ENCODE data around the gene FBL.
"Not testable (repeated sequence)": the region's sequence is repeated elsewhere in the genome, so short reads cannot be mapped to it uniquely, and the experiment has no call there.

The FBL gene

DNA sequence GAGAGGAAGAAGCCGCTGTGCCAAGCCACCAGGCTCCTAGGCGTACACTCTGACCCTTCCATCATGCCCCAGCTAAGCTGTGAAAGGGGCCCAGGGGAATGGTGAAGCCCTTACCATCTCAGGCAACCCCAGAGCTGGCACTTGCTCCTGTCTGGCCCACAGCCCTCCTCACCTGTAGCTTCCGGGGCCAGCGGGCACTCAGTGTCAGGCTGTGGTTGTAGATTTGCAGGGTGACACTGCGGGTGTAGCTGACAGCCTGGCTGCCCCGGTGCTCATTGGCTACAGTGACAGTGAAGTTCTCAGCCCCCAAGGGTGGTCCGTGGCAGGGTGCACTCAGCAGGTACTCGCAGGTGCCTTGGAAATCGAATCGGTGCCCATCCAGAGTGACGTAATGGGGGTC lies 30.3 kb upstream of the FBL start:
- not testable (repeated sequence) for DNase-seq (ENCODE audit: low read depth in 2 of 2)

DNA sequence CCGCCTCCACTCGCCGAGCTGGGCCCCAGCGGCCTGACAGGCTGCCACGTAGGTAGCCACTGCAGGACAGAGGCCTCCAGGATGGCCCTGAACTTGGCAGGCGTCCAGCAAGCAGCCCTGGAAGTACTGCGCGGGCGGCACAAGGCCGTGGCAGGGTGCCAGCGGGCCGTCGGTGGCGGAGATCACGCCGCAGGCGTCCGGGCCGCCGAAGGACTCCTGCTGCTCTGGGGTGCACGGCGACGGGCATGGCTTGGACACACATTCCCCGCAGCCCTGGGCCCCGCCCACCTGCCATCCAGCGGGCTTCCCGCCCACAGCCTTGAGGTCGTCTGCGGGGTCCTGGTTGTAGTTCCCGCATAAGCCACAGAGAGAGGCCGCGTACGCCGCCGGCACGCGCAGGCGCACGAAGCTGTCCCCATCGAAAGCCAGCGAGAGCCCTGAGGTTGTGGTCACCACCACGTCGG lies 29.3 kb upstream of the FBL start:
- not testable (repeated sequence) for DNase-seq (ENCODE audit: low read depth in 2 of 2)

DNA sequence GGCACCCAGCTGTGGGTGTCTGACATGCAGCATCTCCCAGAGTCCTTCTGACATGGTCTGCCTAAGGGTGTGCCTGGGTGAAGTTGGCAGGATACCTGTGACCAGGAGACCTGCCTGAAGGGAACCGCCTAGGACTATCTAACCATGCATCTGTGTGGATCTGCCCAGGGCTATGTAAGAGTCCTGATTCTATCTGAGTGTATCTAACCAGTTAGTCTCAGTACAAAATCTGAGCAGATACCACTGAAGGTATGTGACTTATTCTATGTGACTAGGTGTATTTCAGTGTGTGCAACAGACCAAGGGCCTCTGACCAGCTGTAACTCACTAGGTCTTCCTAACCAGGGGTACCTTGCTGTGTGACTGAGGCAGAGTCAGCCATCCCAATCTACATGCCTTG lies 28.2 kb upstream of the FBL start:
- DNase-seq (ENCODE audit: low read depth in 2 of 2): no peak

DNA sequence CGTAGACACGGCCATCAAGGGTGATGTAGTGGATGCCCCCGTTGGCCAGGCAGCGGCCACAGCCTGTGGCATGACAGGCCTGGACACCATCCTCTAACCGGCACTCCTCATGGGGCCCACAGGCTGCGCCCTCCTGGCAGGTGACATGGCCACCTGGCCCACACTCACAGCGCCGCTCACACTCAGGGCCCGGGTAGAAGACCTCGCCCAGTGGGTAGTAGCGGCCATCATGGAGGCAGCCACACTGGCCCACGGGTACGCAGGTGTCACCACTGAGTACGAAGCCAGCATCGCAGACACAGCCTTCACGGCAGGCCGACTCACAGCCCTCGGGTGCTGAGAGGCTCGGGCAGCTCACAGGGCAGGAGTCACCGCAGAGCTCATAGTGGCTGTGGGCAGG lies 27.2 kb upstream of the FBL start:
- no peak for DNase-seq (ENCODE audit: low read depth in 2 of 2)

DNA sequence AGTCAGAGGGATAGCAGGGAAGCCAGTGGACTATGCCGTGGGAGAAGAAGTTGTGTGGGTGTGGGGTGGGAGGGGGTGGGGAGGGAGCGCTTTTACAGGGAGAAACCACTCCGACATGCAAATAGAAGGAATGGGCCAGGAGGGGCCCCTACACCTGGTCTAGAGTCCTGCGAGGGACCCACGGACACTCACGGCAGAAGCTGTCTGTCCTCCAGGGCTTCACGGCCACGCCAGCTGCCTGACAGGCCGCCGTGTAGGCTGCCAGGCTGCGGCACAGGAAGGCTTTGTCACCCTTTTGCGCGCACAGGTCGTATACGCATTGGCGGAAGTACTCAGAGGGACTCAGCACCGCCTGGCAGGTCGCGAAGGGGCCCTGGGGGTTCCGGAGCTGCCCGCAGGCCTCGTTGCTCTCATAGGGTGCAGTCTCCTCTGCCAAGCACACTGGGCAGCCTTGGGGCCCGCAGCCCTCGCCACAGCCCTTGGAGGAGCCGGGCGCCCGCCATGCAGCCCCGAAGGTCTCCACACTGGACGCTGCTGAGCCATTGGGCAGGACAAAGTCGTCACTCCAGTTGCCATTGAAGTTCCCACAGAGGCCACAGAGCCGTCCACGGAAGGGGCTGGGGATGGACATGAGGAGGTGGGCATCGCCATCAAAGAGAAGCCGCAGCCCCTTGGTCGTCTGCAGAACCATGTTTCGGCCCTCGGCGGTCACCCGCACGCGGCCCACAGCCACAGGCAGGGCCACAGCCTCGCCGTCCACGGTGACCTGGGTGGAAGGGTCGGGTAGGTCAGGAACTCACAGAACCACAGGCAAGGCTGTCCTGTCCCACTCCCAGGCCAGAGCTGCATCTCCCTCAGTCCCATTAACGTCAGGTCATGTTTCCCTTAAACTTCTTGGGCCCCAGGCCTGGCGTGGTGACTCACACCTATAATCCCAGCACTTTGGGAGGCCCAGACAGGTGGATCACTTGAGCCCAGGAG lies 26.0 kb upstream of the FBL start:
- no peak for DNase-seq (ENCODE audit: low read depth in 2 of 2)

DNA sequence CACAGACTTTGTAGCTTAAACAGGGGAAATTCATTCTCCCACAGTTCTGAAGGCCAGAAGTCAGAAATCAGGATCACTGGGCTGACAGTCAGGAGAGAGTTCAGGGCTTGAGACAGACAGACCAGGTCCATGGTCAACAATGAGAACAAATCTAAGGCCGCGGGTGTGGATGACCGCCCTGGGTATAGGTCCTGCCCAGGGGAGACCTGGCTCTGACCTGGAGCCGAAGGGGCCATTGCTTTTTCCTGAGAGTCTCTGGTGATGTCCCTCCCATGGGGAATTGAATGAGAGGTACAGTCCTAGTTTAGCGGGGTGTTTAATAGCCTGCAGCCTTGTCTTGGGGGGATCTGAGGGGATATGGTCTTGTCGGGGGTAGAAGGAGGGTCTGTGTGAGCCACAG lies 25.2 kb upstream of the FBL start:
- no peak for DNase-seq (ENCODE audit: low read depth in 2 of 2)

DNA sequence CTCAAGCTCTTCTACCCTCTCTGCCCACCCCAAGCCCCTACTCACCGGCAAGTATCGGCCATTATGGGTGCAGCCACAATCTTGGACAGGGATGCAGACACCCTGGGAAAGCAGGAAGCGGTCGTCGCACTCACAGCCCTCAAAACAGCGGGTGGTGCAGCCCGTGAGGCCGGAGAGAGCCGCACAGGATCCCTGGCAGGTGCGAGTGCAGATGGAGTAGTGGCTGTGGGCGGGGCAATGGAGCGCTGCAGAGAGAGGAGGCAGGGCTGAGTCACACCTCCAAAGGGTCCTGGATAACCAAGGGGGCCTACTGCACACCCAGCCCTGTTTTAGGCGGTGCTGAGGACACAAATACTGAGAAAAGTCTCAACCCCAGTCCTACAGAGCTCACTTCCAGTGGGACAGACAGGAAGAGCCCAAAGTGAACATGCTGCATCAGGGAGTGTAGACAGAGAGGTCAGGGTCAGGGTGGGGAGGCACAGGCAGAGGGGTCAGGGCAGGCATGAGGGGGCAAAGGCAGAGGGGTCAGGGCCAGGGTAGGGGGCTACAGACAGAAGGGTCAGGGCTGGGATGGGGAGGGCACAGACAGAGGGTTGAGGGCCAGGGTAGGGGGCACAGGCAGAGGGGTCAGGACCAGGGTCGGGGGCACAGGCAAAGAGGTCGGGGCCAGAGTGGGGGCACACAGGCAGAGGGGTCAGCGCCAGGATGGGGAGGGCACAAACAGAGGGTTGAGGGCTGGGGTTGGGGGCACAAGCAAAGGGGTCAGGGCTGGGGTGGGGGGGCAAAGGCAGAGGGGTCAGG lies 24.2 kb upstream of the FBL start:
- no peak for DNase-seq (ENCODE audit: low read depth in 2 of 2)

DNA sequence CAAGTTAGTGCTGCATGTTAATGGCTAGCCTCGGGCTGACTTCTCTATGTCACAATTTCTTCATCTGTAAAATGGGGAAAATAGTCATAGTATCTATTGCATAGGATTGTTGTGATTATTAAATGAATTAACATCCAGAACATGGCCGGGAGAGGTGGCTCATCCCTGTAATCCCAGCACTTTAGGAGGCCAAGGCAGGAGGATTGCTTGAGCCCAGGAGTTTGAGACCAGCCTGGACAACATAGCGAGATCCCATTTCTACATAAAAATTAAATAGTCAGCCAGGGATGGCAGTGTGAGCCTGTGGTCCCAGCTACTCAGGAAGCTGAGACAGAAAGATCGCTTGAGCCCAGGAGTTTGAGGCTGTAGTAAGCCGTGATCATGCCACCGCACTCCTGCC lies 21.8 kb upstream of the FBL start:
- no peak for DNase-seq (ENCODE audit: low read depth in 2 of 2)

DNA sequence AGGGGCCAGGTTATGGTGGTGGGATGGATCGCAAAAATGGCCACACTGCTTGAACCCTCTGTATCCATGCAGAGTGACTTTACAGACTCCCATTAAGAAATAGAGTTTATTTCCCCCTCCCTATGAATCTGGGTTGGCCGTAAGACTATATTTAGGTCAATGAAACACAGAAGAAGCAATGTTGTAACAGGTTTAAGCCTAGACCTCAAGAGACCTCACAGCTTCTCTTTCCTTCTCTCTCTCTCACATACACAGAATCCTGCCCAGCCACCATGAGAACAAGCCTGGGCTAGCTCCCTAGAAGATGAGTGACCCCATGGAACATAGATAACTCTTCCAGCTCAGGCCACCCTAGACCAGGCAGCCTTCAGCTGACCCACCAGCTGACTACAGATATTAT lies 21.0 kb upstream of the FBL start:
- no peak for DNase-seq (ENCODE audit: low read depth in 2 of 2)

DNA sequence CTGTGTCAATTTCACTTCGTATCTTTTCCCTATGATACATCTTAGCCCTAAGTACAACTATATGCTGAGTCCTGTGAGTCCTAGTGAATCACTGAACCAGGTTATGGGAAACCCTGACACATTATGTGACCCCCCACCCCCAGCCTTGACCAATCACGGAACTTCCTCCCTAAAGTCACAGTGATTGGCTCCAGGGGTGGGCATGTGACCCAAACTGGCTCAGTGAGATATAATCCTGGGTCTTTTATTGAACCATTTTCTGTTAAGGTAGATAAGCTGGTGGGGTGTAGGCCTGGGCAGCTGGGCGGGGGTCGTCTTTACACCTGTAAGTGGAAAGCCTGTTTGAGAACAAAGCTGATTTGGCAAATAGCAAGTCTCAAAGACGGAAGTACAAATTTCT lies 19.8 kb upstream of the FBL start:
- DNase-seq (ENCODE audit: low read depth in 2 of 2): no peak

DNA sequence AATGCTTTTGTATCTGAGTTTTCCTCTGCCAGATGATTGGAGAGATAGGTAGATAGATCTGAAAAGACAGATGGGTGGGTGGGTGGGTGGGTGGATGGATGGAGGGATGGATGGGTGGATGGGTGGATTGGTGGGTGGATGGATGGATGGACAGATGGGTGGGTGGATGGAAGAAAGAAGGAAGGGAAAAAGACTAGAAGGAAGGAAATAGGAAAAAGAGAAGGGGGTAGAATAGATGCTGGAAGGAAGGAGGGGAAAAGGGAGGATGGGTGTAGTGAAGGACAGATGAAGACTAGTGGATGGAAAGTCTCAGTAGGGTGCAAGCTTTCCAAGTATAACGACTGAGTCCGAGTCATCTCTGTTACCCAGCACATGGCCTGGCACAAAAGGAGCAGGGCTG lies 19.0 kb upstream of the FBL start:
- no peak for DNase-seq (ENCODE audit: low read depth in 2 of 2)

DNA sequence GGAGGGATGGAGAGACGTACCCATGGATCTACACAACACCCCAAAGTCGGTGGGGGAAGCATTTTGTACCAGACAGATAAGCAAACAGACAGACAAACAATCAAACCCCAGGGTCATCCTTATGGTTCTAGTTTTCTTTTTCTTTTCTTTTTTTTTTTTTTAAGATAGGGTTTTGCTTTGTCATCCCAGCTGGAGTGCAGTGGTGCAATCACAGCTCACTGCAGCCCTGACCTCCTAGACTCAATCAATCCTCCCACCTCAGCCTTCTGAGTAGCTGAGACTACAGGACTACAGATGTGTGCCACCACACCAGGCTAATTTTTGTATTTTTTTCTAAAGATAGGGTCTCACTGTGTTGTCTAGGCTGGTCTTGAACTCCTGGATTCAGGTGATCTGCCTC lies 17.9 kb upstream of the FBL start:
- no peak for DNase-seq (ENCODE audit: low read depth in 2 of 2)

DNA sequence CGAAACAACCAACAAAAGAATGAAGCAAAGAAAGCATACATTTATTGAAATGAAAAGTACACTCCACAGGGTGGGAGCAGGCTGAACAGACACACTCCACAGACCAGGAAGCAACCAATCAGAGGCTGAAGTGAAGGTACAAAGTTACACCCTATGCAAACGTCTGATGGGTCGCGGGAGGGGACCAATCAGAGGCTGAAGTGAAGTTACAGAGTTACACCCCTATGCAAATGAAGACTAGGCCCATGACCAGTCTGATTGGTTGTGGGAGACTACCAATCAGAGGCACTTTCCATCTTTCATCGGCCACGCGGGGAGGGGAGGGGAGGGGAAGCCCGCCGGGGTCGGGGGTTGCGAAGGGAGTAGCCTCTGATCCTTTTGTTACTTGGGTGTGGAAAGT lies 12.4 kb upstream of the FBL start:
- no peak for DNase-seq (ENCODE audit: low read depth in 2 of 2)

DNA sequence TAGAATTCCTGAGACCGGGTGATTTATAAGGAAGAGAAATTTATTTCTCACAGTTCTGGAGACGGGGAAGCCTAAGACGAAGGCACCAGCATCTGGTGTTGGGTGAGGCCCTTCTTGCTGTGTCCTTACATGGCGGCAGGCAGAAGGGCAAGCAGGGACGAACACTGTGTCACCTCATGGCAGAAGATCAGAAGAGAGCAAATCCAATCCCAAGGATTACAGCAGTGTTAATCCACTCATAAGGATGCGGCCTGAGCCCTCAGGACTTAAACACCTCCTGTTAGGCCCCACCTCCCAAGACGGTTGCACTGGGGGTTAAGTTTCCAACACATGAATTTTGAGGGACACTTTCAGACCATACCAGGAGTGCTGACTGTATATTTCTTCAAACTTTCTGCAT lies 6.7 kb upstream of the FBL start:
- no peak for DNase-seq (ENCODE audit: low read depth in 2 of 2)

DNA sequence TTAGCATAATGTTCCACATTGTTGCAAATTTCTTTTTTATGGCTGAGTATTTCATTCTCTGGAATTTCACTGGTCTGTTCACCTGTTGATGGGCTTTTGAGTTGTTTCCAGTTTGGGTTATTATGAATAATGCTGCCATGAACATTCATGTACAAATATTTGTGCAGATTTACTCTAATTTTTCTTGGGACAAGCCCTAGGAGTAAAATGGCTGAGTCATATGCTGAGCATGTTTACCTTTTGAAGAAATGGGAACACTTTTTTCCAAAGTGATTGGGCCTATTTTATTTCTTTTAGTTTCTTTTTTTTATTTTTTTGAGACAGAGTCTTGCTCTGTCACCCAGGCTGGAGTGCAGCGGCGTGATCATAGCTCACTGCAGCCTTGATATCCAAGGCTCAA lies 4.7 kb upstream of the FBL start:
- DNase-seq (ENCODE audit: low read depth in 2 of 2): no peak

DNA sequence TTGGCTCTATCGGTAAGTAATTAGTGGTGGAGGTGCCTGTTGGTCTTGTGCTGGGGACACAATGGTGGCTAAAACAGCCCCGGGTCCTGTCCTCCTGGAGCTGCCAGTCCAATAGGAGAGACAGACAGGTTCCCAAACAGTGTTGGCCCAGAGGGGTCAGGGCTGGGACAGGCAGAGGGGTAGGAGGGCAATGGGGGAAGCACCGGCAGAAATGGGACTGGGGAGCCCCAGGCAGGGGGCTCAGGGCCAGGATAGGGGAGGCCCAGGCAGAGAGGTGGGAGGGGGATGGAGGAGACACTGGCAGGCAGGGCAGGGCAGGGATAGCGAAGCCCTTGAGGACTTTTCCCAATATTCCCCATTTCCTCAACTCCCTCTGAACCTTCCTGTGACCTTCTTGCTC lies 2.2 kb upstream of the FBL start:
- no peak for DNase-seq (ENCODE audit: low read depth in 2 of 2)

DNA sequence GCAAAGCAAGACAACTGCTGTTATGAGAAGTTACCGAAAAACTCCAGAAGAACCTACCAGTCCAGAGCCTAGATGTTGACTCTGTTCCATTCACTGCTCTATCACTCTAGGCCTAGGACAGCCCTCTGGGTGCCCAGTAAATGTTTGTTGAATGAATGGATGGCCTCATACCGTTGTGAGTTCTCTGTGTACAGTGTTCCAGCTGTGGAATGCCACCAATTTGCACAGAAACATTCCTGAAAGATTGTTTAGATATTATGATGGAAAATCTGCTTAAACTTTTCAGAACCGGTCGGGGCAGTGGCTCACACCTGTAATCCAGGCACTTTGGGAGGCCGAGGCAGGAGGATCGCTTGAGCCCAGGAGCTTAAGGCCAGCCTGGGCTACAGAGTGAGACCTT lies 1.3 kb upstream of the FBL start:
- no peak for DNase-seq (ENCODE audit: low read depth in 2 of 2)

DNA sequence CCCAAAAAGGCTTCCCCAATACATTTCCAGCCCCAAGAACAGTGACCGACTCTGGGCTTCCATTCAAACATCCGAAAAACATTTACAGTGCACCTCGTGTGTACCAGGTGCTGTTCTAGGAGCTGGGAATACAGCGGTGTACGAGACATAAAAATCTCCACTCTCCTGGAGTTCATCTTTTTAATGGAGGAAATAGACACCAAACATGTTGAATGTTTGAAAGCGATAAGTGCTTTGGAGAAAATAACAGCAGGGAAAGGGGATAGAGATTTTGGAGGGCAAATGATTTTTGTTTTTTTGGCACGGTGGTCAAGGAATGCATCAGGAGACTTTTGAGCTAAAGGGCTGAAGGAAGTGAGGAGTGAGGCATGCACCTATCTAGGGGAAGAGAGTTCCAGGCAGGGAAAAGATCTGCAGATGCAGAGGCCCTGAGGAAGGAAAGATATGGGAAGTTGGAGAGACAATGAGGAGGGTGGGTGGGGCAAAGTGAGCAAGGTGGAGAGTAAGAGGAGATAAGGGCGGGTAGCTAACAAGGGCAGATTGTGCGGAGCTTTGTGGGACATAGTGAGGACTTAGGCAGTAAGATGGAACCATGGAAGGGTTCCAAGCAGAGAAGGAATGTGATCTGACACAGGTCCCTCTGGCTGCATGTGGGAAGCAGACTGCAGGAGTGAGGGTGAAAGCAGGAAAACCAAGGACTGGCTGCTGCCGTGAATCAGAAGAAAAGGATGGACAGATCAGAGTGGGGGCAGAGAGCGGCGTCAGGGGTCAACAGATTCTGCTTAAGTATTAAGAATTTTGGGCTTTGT lies 703 bp upstream of the FBL start:
- DNase-seq (ENCODE audit: low read depth in 2 of 2): no peak

DNA sequence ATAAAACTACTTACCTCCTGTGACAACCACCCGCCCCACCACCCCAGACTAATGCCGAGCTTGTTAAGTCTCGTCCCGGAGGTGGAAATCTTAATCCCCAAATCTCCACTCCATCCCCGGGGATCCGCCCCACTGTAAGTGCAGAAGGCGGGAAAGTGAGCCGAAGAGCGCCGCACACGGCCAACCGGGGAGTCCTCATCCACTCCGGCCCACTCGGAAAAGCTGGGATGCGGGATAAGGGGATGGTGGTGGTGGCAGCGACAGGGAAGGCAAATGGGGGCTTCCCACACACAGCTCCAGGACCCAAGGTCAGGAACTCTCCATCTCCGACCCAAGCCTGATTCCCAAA lies 621 bp downstream of the FBL start:
- no peak for DNase-seq (ENCODE audit: low read depth in 2 of 2)

DNA sequence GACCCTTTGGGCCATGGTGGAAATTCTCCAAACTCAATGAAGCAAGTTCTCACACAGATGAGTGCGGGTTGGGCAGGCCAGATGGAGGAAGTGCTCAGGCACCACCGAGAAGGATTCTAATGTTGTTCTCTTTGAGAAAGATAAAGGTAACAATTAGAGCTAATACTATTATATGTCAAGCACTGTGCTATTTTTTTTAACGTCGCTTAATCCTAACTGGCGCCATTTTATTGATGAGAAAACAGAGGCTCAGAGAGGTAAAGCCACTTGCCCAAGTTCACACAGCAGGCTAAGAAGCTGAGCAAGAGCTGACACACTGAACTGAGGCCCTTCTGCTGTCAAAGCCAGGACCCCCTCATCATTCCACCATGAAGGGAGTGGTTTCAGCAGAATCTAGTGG lies 1.0 kb downstream of the FBL start:
- no peak for DNase-seq (ENCODE audit: low read depth in 2 of 2)

DNA sequence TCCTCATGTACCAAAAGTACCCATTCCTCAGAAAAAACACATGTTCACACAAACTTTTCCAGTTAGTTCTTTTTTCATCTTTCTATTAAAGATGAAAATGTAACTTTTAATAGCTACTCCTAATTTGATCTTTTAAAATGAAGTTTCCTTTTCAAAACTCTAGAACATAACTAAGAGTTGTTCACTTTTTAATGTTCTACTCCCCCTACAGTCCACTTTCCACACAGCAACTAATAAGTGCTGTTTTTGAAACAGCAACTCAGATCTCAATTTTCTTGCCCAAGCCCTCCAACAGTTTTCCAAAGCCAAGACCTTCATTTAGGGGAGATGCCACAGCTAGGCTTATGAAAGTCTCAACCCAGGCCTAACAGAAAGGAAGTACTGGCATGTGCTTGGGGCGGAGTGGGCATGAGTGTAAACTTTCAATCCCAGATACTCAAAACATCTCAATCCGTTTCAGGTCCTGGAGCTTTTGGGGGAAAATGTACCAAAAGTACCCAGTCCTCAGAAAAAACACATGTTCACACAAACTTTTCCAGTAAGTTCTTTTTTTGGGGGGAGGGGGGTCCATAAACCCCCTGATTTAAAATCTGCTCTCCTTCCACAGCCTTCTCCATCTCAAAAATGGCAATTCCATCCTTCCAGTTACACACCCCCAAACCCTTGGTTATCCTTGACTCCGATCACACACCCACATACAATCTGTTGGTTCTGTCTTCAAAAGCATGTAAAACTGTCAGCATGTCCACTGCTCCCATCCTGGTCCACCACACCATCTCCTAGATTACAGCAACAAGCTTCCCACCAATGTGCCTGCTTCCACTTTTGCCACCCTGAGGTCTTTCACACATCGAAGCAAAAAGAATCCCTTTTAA lies 2.0 kb downstream of the FBL start:
- DNase-seq (ENCODE audit: low read depth in 2 of 2): no peak
